PC-9 (cell line): Measurements from ENCODE around the gene DOCK9. TPM values are rescaled to one million over a fixed set of nuclear protein-coding genes. Genes with fewer than 3 reads are reported as not detected.

ENCODE experiments used
- BruUV-seq: library from RNA; stranded (reverse); fragments of 400-500 nt; replicated peaks from 2 replicates; lab custom pipeline; 2021; lab: Mats Ljungman, UMichigan
- CTCF ChIA-PET: fragments of 300-600 bp; sonication (Branson Sonifier 250); formaldehyde crosslinking; loops from one replicate; lab custom pipeline; 2022; ENCODE audit warnings: antibody characterized with exemption; lab: Charles Lee
- POLR2A ChIA-PET: fragments of 300-600 bp; sonication (Branson Sonifier 250); formaldehyde crosslinking; loops from one replicate; lab custom pipeline; 2022; ENCODE audit warnings: antibody characterized with exemption; ENCODE audit not compliant: unreplicated experiment; lab: Charles Lee
- DNase-seq, 2 experiments: peaks; one replicate each; pipeline versions ENCODE4 v3.0.0 to v3.0.0-alpha.2; 2015 to 2022; ENCODE audit warnings: mixed read lengths in 1 of 2
- H2AFZ ChIP-seq: fragments of 200-600 bp; sonication (generic); 2 replicates; pipeline ENCODE4 v1.8.1; 2017; ENCODE audit warnings: antibody characterized with exemption
- H3F3A ChIP-seq: fragments of 200-600 bp; sonication (generic); 2 replicates; pipeline ENCODE4 v1.8.1; 2017; ENCODE audit warnings: antibody characterized with exemption, mild to moderate bottlenecking, low read depth; ENCODE audit not compliant: insufficient read depth
- H3K27ac ChIP-seq: fragments of 200-600 bp; sonication (generic); 2 replicates; pipeline ENCODE4 v1.6.1; 2016; ENCODE audit warnings: mixed run types
- H3K27me3 ChIP-seq: fragments of 200-600 bp; sonication (generic); 2 replicates; pipeline ENCODE4 v1.6.1; 2016; ENCODE audit warnings: low read depth, mixed run types; ENCODE audit not compliant: insufficient read depth
- H3K36me3 ChIP-seq: fragments of 200-600 bp; sonication (generic); 2 replicates; pipeline ENCODE4 v1.6.1; 2016; ENCODE audit warnings: low read depth, mixed run types
- H3K4me1 ChIP-seq: fragments of 200-600 bp; sonication (generic); replicated peaks from 2 replicates; pipeline ENCODE4 v1.6.1; 2016; ENCODE audit warnings: mixed run types; ENCODE audit not compliant: insufficient read depth
- H3K4me2 ChIP-seq: fragments of 200-600 bp; sonication (generic); 2 replicates; pipeline ENCODE4 v1.6.1; 2017; ENCODE audit warnings: mixed run types
- H3K4me3 ChIP-seq: fragments of 200-600 bp; sonication (generic); 2 replicates; pipeline ENCODE4 v1.6.1; 2016; ENCODE audit warnings: mixed run types
- H3K79me2 ChIP-seq: fragments of 200-600 bp; sonication (generic); 2 replicates; pipeline ENCODE4 v1.6.1; 2017; ENCODE audit warnings: low read depth, mixed run types
- H3K9me2 ChIP-seq: fragments of 200-600 bp; sonication (generic); 2 replicates; pipeline ENCODE4 v1.8.1; 2017; ENCODE audit warnings: mild to moderate bottlenecking; ENCODE audit not compliant: insufficient read depth
- H3K9me3 ChIP-seq: fragments of 200-600 bp; sonication (generic); 2 replicates; pipeline ENCODE4 v1.8.1; 2016; ENCODE audit warnings: low read depth; ENCODE audit not compliant: insufficient read depth
- H4K20me1 ChIP-seq: fragments of 200-600 bp; sonication (generic); 2 replicates; pipeline ENCODE4 v1.8.1; 2017; ENCODE audit not compliant: insufficient read depth
- EZH2 ChIP-seq: fragments of 200-600 bp; sonication (generic); IDR thresholded peaks from 2 replicates; pipeline ENCODE4 v1.8.0; 2017; ENCODE audit warnings: antibody characterized with exemption, low read depth
- intact Hi-C: fragments of 100-400 bp; cut with micrococcal nuclease; formaldehyde crosslinking; loops from one replicate; pipeline ENCODE4 v1.10.0; 2022; ENCODE audit not compliant: unreplicated experiment
- total RNA-seq: library from RNA; stranded (reverse); gene quantifications from 2 replicates; pipeline ENCODE4 v1.2.3, GENCODE V29; 2021
- TF ChIP-seq, protein P1 (sequence below): fragments of 200-600 bp; sonication (generic); conservative IDR thresholded peaks from 2 replicates; pipeline ENCODE4 v1.6.1; 2017; ENCODE audit warnings: mixed run types, antibody characterized with exemption, mild to moderate bottlenecking, moderate library complexity

DOCK9 gene
- total RNA-seq, 1 experiment from 2014 or later: 69.5 TPM

DNA sequence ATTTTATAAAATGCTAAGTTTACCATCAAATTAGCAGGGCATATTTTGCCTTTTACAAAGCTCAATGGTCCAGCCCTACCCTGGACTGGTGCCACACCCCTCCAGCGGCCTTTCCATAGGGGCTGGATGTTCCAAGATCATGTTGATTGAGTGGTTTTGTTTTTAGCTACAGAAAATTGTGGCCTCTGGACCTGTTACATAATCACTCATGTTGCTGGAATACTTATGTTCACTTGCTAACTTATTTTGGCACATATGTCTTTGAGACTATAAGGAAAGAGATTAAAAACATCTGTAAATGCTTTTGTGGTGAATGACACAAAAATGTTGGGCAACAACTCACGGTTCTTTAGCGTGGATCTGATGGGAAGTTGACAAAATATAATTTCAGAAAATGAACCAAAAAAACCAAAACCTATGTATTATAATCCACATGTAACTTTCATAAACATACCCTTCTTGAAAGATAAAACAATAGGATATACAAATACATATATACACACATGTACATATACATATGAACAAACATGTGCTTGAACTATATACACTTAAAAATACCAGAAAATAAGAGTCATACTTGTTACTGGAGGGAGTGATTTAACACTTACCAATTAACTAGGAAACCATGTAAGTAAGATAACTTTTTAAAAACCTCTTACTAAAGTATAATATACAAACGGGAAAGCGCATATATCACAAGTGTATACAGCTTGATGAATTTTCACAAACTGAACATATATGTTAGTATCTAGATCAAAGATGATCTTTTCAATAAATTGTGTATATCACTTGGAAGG, 178.8 kb downstream of the DOCK9 start:
- peaks cover 19% of the 10 kb centered on the region; the same call in 1 of the 2 replicates for H3K36me3 ChIP-seq
- TF ChIP-seq, protein P1, sequence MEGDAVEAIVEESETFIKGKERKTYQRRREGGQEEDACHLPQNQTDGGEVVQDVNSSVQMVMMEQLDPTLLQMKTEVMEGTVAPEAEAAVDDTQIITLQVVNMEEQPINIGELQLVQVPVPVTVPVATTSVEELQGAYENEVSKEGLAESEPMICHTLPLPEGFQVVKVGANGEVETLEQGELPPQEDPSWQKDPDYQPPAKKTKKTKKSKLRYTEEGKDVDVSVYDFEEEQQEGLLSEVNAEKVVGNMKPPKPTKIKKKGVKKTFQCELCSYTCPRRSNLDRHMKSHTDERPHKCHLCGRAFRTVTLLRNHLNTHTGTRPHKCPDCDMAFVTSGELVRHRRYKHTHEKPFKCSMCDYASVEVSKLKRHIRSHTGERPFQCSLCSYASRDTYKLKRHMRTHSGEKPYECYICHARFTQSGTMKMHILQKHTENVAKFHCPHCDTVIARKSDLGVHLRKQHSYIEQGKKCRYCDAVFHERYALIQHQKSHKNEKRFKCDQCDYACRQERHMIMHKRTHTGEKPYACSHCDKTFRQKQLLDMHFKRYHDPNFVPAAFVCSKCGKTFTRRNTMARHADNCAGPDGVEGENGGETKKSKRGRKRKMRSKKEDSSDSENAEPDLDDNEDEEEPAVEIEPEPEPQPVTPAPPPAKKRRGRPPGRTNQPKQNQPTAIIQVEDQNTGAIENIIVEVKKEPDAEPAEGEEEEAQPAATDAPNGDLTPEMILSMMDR: no peak

DNA sequence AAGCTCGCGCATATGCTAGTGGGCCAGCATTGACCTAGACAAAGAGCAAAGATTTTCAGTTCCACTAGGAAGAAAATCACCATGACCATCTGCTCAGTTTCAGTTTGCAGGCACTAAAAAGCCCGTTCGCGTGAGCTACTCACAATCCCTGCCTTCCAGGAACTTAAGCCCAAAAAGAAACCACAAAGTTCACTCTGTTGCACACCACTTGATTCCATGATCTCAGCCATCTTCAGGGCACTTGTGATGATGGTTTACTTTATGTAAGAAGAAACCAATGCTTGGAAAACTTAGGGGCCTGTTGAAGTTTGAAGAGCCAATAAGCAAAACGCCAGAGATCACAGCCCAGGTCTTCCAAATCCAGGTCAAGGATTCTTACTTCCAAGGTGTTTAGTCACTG, 180.4 kb downstream of the DOCK9 start:
- DNase-seq: no peak
- H3K4me1 ChIP-seq: no peaks in the 10 kb centered on the region
- H3K9me2 ChIP-seq: no peaks in the 10 kb centered on the region
- H3K9me3 ChIP-seq: no peaks in the 10 kb centered on the region
- H3K4me2 ChIP-seq: no peak overlapping the region
- intact Hi-C loops: no loop called here
- ChIA-PET CTCF (no interaction called here), POLR2A (no interaction called here)
- no peaks in the 10 kb centered on the region for H3K27me3 ChIP-seq
- no TSS peak for BruUV-seq
- no peaks in the 10 kb centered on the region for H4K20me1 ChIP-seq
- H3K36me3 ChIP-seq: peaks cover 24% of the 10 kb centered on the region; the same call in 1 of the 2 replicates
- H3K27ac ChIP-seq: no peak overlapping the region
- H3F3A ChIP-seq: no peaks in the 10 kb centered on the region
- TF ChIP-seq, protein P1: no peak
- no peak for TF ChIP-seq EZH2
- no peak overlapping the region for H3K4me3 ChIP-seq
- no peak overlapping the region for H2AFZ ChIP-seq
- H3K79me2 ChIP-seq: no peaks in the 10 kb centered on the region

More for the DNA sequence above, 178.8 kb downstream of the DOCK9 start:
- POLR2A ChIA-PET: no interaction called here
- Histone ChIP-seq H2AFZ (no peak overlapping the region), H3K4me3 (no peak overlapping the region), H4K20me1 (no peaks in the 10 kb centered on the region), H3K79me2 (no peaks in the 10 kb centered on the region), H3K9me3 (no peaks in the 10 kb centered on the region), H3K27me3 (no peaks in the 10 kb centered on the region), H3K27ac (no peak overlapping the region), H3K9me2 (no peaks in the 10 kb centered on the region), H3K4me1 (no peaks in the 10 kb centered on the region), H3F3A (no peaks in the 10 kb centered on the region), H3K4me2 (no peak overlapping the region)
- DNase-seq: no peak
- CTCF ChIA-PET: no interaction called here
- intact Hi-C loops: no loop called here
- BruUV-seq: no TSS peak

- H3K27me3 ChIP-seq: no peaks in the 10 kb centered on the region
- no peaks in the 10 kb centered on the region for H4K20me1 ChIP-seq
- H3K4me3 ChIP-seq: no peak overlapping the region
- no peaks in the 10 kb centered on the region for H3K4me1 ChIP-seq
- POLR2A ChIA-PET: no interaction called here
- peaks cover 24% of the 10 kb centered on the region; the same call in 1 of the 2 replicates for H3K36me3 ChIP-seq
- H3F3A ChIP-seq: no peaks in the 10 kb centered on the region
- no peaks in the 10 kb centered on the region for H3K9me2 ChIP-seq
- no peak overlapping the region for H3K27ac ChIP-seq
- H3K9me3 ChIP-seq: no peaks in the 10 kb centered on the region
- H2AFZ ChIP-seq: no peak overlapping the region
- no peak for TF ChIP-seq EZH2
- TF ChIP-seq, protein P1: no peak
- no peak for DNase-seq
- intact Hi-C loops: no loop called here
- BruUV-seq: no TSS peak
- CTCF ChIA-PET: interaction anchor here (0.6 kb wide), 1 partner anchor 960 kb away, joined by 6 read pairs; no protein-coding TSS in a partner anchor
- no peak overlapping the region for H3K4me2 ChIP-seq
- no peaks in the 10 kb centered on the region for H3K79me2 ChIP-seq
Observed at GRCh38 chr13:98796798-98797197, 181.1 kb downstream of the DOCK9 start.
